ENCODE measurements around the gene SLC52A3.
"Not testable (repeated sequence)": the region's sequence is repeated elsewhere in the genome, so short reads cannot be mapped to it uniquely, and the experiment has no call there.

SLC52A3 gene

GRCh38 chr20:768426-768978 lies at the start of gene SLC52A3:
SLC52A3 (minus strand) TSS chr20:768500; CDS start chr20:765774, 2,726 bp downstream.
- DNase-seq (ENCODE audit: insufficient read length, low spot score): no peak

GRCh38 chr20:815914-816606 lies 47.8 kb upstream of the SLC52A3 start:
- TF ChIP-seq CTCF (IDR thresholded peaks at IDR 0.05; ENCODE audit: insufficient read depth, missing control alignments): peak; percentile 92
- FAIRE-seq (no peak), DNase-seq (ENCODE audit: insufficient read length, low spot score) (no peak)

More at GRCh38 chr20:768426-768978, at the start of gene SLC52A3:
- peak; percentile 15 for TF ChIP-seq CTCF (IDR thresholded peaks at IDR 0.05; ENCODE audit: insufficient read depth, missing control alignments)
- FAIRE-seq: no peak

GRCh38 chr20:815226-815625 lies 46.9 kb upstream of the SLC52A3 start:
- no peak for FAIRE-seq
- TF ChIP-seq CTCF (IDR thresholded peaks at IDR 0.05; ENCODE audit: insufficient read depth, missing control alignments): no peak
- no peak for DNase-seq (ENCODE audit: insufficient read length, low spot score)

GRCh38 chr20:813390-813789 lies 45.1 kb upstream of the SLC52A3 start:
- TF ChIP-seq CTCF (IDR thresholded peaks at IDR 0.05; ENCODE audit: insufficient read depth, missing control alignments): no peak
- DNase-seq (ENCODE audit: insufficient read length, low spot score) (no peak), FAIRE-seq (no peak)

GRCh38 chr20:812435-812814 lies 44.1 kb upstream of the SLC52A3 start:
- DNase-seq (ENCODE audit: insufficient read length, low spot score); FAIRE-seq: not testable (repeated sequence)

GRCh38 chr20:811776-812434 lies 43.6 kb upstream of the SLC52A3 start:
- not testable (repeated sequence) for DNase-seq (ENCODE audit: insufficient read length, low spot score); FAIRE-seq

GRCh38 chr20:805713-806112 lies 37.4 kb upstream of the SLC52A3 start:
- FAIRE-seq: no peak
- no peak for DNase-seq (ENCODE audit: insufficient read length, low spot score)
- no peak for TF ChIP-seq CTCF (IDR thresholded peaks at IDR 0.05; ENCODE audit: insufficient read depth, missing control alignments)

- no peak for TF ChIP-seq CTCF (IDR thresholded peaks at IDR 0.05; ENCODE audit: insufficient read depth, missing control alignments)
- no peak for FAIRE-seq
Observed at GRCh38 chr20:801678-802077, 33.4 kb upstream of the SLC52A3 start.

GRCh38 chr20:800026-800425 lies 31.7 kb upstream of the SLC52A3 start:
- DNase-seq (ENCODE audit: insufficient read length, low spot score); FAIRE-seq: not testable (repeated sequence)

More at GRCh38 chr20:801678-802077, 33.4 kb upstream of the SLC52A3 start:
- no peak for DNase-seq (ENCODE audit: insufficient read length, low spot score)

- not testable (repeated sequence) for DNase-seq (ENCODE audit: insufficient read length, low spot score); FAIRE-seq
Observed at GRCh38 chr20:798746-799145, 30.4 kb upstream of the SLC52A3 start.

Data from D721Med (cell line).